ENCODE measurements around the gene CA9. TPM values are rescaled to one million over a fixed set of nuclear protein-coding genes. Genes with fewer than 3 reads are reported as not detected.

The CA9 gene
- total and polyA plus RNA-seq, 2 donors (not counting 3 experiments of a cell fraction or from before 2014, with no cell fraction given) = 0.18 TPM; not detected in 1

DNA sequence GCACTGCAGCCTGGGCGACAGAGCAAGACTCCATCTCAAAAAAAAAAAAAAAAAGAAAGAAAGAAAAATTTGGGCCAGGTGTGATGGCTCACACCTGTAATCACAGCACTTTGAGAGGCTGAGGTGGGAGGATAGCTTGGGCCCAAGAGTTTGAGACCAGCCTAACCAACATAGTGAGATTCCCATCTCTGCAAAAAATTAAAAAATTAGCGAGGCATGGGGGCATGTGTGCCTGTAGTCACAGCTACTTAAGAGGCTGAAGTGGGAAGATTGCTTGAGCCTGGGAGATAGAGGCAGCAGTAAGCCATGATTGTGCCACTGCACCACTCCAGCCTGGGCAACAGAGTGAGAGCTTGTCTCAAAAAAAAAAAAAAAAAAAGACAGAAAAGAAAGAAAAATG lies 20.1 kb upstream of the CA9 start:
- no peak for DNase-seq (ENCODE audit: low read depth, low spot score)
- Histone ChIP-seq H4K20me1 (replicated peaks; ENCODE audit: control insufficient read depth, extremely low read depth, insufficient read depth, low read length) (no peaks in the 10 kb centered on the region), H3K79me2 (ENCODE audit: control insufficient read depth, insufficient read depth, low read length) (no peaks in the 10 kb centered on the region), H3K27ac (ENCODE audit: insufficient read depth, low read depth, low read length) (no peak overlapping the region), H3K9me3 (replicated peaks; ENCODE audit: control insufficient read depth, insufficient read depth, low read length) (no peaks in the 10 kb centered on the region), H3K4me3 (replicated peaks in 1 of 3; ENCODE audit: insufficient read depth in 1 of 3, low read depth in 1 of 3, low read length in 3 of 3) (no peak overlapping the region), H3K9ac (replicated peaks; ENCODE audit: extremely low read depth, insufficient read depth, low read length) (no peak overlapping the region), H2AFZ (ENCODE audit: low read depth, low read length) (no peak overlapping the region), H3K9me1 (replicated peaks; ENCODE audit: control insufficient read depth, extremely low read depth, insufficient read depth, low read length) (no peaks in the 10 kb centered on the region), H3K36me3 (ENCODE audit: control insufficient read depth in 2 of 2, extremely low read depth in 1 of 2, insufficient read depth in 2 of 2, low read length in 2 of 2) (no peaks in the 10 kb centered on the region), H3K4me2 (ENCODE audit: insufficient read depth, low read length) (no peak overlapping the region), H3K27me3 (ENCODE audit: control insufficient read depth in 2 of 2, insufficient read depth in 2 of 2, low read length in 2 of 2) (peaks cover 0 to 2% of the 10 kb centered on the region in 2 experiments), H3K4me1 (ENCODE audit: control insufficient read depth, extremely low read depth, insufficient read depth, low read length) (no peaks in the 10 kb centered on the region)
- intact Hi-C loops (cut with micrococcal nuclease) (no loop called here), dilution Hi-C loops (cut with MboI; ENCODE audit: extremely low pct_ligation_motif_present, low sequenced_read_pairs) (no loop called here)
- ChIA-PET CTCF (interaction anchor here (1.5 kb wide), 1 partner anchor 43 kb away, joined by 3 read pairs; no protein-coding TSS in a partner anchor), POLR2A (no interaction called here)
- no peak for TF ChIP-seq POLR2A (IDR thresholded peaks at IDR 0.05; ENCODE audit: low read depth, low read length)
- TF ChIP-seq EZH2 (IDR thresholded peaks at IDR 0.05; ENCODE audit: borderline replicate concordance, low read depth, low read length, severe bottlenecking) = no peak
- no peak for TF ChIP-seq JUN (IDR thresholded peaks at IDR 0.05; ENCODE audit: borderline replicate concordance, insufficient read depth, insufficient read length, low read depth)
- TF ChIP-seq POLR2AphosphoS5 (IDR thresholded peaks at IDR 0.05; ENCODE audit: insufficient read depth, low read depth, low read length) = no peak
- TF ChIP-seq FOS (IDR thresholded peaks at IDR 0.05; ENCODE audit: borderline replicate concordance, insufficient read depth, low read length) = no peak
- no peak for TF ChIP-seq GATA2 (IDR thresholded peaks at IDR 0.05; ENCODE audit: insufficient read depth, insufficient read length, low read depth, low read length)
- TF ChIP-seq MYC (IDR thresholded peaks at IDR 0.05; ENCODE audit: low read depth, low read length) = no peak
- TF ChIP-seq, protein P1, sequence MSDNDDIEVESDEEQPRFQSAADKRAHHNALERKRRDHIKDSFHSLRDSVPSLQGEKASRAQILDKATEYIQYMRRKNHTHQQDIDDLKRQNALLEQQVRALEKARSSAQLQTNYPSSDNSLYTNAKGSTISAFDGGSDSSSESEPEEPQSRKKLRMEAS (IDR thresholded peaks at IDR 0.05; ENCODE audit: insufficient read depth, insufficient read length) = no peak
- TF ChIP-seq, protein P2, sequence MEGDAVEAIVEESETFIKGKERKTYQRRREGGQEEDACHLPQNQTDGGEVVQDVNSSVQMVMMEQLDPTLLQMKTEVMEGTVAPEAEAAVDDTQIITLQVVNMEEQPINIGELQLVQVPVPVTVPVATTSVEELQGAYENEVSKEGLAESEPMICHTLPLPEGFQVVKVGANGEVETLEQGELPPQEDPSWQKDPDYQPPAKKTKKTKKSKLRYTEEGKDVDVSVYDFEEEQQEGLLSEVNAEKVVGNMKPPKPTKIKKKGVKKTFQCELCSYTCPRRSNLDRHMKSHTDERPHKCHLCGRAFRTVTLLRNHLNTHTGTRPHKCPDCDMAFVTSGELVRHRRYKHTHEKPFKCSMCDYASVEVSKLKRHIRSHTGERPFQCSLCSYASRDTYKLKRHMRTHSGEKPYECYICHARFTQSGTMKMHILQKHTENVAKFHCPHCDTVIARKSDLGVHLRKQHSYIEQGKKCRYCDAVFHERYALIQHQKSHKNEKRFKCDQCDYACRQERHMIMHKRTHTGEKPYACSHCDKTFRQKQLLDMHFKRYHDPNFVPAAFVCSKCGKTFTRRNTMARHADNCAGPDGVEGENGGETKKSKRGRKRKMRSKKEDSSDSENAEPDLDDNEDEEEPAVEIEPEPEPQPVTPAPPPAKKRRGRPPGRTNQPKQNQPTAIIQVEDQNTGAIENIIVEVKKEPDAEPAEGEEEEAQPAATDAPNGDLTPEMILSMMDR (IDR thresholded peaks at IDR 0.05; ENCODE audit: extremely low read depth in 1 of 2, insufficient read depth in 1 of 2, low read depth in 1 of 2, low read length in 2 of 2) = no peak
- BruUV-seq (replicated peaks) = no TSS peak
- no peak for FAIRE-seq
